ENCODE results near the gene ANTKMT. TPM values are rescaled to one million over a fixed set of nuclear protein-coding genes. Genes with fewer than 3 reads are reported as not detected.

Gene ANTKMT
- total RNA-seq, 1 donor from 2014 or later = 44.9 TPM

DNA sequence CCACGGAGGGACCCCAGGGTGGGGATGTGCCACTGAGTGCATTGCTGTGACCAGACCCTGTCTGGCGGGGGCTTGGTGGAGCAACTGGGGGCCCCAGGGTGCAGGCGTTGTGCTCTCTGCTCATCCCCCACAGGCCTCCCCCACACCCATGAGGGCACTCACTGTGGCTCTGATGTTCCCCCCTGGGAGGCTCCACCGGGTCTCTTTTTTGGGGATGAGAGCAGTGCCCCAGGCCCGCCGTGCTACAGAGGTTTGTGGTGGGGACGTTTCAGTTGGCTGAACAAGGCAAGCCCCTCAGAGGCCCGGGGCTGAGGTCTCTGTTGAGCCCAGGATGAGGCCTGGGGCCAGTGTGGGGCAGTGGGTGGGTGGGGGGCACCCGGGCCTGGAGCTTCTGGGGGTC is 2.7 kb downstream of the ANTKMT start:
- DNase-seq (ENCODE audit: low spot score, unreplicated experiment) = no peak
- Mint-ChIP-seq H3K27ac (no peak overlapping the region), H3K4me1 (ENCODE audit: low read depth) (peaks cover 8% of the 10 kb centered on the region), H3K27me3 (peaks cover 15% of the 10 kb centered on the region), H3K4me3 (ENCODE audit: low read depth) (no peak overlapping the region), H3K9me3 (ENCODE audit: low read depth) (no peaks in the 10 kb centered on the region), H3K36me3 (ENCODE audit: insufficient read depth) (no peaks in the 10 kb centered on the region)
- TF ChIP-seq, protein P1, sequence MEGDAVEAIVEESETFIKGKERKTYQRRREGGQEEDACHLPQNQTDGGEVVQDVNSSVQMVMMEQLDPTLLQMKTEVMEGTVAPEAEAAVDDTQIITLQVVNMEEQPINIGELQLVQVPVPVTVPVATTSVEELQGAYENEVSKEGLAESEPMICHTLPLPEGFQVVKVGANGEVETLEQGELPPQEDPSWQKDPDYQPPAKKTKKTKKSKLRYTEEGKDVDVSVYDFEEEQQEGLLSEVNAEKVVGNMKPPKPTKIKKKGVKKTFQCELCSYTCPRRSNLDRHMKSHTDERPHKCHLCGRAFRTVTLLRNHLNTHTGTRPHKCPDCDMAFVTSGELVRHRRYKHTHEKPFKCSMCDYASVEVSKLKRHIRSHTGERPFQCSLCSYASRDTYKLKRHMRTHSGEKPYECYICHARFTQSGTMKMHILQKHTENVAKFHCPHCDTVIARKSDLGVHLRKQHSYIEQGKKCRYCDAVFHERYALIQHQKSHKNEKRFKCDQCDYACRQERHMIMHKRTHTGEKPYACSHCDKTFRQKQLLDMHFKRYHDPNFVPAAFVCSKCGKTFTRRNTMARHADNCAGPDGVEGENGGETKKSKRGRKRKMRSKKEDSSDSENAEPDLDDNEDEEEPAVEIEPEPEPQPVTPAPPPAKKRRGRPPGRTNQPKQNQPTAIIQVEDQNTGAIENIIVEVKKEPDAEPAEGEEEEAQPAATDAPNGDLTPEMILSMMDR (IDR thresholded peaks at IDR 0.05; ENCODE audit: unreplicated experiment) = no peak

DNA sequence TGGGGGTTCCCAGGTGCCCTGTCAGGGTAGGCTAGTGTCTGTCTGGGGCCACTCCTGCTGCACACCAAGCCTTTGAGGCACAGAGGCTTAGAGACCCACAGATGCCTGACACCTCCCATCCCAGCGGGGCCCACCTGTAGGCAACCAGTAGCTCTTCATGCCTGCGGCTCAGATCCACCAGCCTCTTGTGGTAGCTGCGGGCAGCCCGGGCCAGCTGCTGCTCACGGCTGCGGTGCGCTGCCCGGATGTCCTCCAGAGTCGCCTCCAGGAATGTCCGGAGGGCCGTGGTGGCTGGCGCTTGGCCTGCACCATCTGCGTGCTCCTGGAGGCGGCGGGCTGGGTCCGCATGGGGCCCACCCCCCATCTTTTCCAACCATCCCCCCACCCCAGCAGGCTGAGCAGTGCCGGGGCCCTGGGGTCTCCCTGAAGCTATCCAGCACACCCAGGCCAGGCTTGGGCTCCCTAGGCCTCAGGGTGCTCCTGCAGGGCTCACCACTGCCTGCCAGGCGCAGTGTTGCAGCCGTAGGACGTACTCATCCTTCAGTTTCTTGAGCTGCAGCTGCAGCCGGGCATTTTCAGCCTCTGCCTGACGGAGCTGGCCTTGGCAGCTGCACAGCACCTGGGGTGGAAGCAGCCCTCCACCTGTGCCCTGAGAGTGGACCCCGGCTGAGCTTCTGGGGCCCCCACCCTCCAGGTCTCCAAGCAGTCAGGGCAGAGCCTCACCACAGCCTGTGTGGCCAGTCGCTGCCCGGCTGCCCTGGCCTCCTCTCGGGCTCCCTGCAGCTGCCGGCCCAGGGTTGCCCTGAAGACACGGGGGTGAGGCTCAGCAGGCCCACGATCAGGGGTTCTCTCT is 3.5 kb downstream of the ANTKMT start:
- Mint-ChIP-seq H3K27me3 (peaks cover 15% of the 10 kb centered on the region), H3K36me3 (ENCODE audit: insufficient read depth) (no peaks in the 10 kb centered on the region), H3K9me3 (ENCODE audit: low read depth) (no peaks in the 10 kb centered on the region), H3K4me3 (ENCODE audit: low read depth) (no peak overlapping the region), H3K4me1 (ENCODE audit: low read depth) (peaks cover 4% of the 10 kb centered on the region), H3K27ac (no peak overlapping the region)
- TF ChIP-seq, protein P1 (IDR thresholded peaks at IDR 0.05; ENCODE audit: unreplicated experiment) = no peak
- no peak for DNase-seq (ENCODE audit: low spot score, unreplicated experiment)

DNA sequence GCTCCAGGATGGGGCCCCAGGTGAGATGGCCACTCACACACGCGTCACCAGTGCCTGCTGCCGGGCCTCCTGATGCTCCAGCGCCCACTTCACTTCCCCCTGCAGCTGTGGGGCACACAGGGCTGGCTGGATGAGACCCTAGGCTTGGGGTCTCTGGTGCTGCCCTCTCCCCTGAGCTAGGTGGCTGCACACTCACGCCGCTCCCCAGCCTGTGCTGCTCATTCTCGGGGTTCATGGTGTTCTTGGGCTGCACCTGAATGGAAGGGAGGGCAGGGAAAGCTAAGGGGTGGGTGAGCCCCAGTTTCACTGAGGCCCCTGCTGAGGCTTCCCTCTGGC is 4.1 kb downstream of the ANTKMT start:
- Mint-ChIP-seq H3K4me3 (ENCODE audit: low read depth) (no peak overlapping the region), H3K36me3 (ENCODE audit: insufficient read depth) (no peaks in the 10 kb centered on the region), H3K4me1 (ENCODE audit: low read depth) (peaks cover 4% of the 10 kb centered on the region)

DNA sequence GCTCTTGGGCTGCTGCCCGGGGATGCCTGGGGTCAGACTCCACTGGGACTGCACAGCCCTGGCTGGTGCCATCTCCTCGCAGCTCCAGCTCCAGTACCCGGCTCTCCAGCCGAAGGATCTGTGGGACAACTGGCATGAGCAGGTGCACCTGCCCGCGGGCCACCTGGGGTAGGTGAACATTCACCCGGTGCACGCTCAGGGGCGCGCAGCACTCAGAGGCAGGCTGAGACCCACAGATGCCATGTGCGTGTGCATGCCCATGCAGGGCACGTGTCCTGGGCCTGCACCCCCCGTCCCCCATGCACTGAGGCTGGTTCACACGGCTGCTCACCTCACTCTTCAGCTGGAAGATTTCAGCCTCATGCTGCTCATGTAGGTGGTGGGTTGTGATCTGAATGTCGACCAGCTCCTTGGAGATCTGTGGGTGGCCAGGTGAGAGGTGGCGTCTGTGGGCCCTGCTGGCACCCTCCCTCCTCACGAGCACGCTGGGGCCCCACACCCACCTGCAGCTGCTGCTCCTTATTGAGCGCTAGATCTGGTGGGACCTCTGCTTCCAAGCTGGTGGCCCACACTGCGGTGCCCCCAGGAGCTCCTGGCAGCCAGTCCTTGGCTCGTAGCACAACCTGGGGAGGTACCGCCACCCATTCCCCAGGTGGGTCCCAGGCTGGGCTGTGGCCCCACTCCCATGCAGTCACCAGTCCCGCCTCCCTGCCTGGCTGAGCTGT is 4.7 kb downstream of the ANTKMT start:
- TF ChIP-seq, protein P1 (IDR thresholded peaks at IDR 0.05; ENCODE audit: unreplicated experiment) = no peak
- Mint-ChIP-seq H3K27ac (no peak overlapping the region), H3K36me3 (ENCODE audit: insufficient read depth) (no peaks in the 10 kb centered on the region), H3K9me3 (ENCODE audit: low read depth) (no peaks in the 10 kb centered on the region), H3K4me3 (ENCODE audit: low read depth) (no peak overlapping the region), H3K4me1 (ENCODE audit: low read depth) (no peaks in the 10 kb centered on the region), H3K27me3 (peaks cover 15% of the 10 kb centered on the region)
- DNase-seq (ENCODE audit: low spot score, unreplicated experiment) = no peak

More for the DNA sequence above, 4.1 kb downstream of the ANTKMT start:
- TF ChIP-seq, protein P1 (IDR thresholded peaks at IDR 0.05; ENCODE audit: unreplicated experiment) = no peak
- peaks cover 15% of the 10 kb centered on the region for H3K27me3 Mint-ChIP-seq
- H3K27ac Mint-ChIP-seq = no peak overlapping the region
- no peak for DNase-seq (ENCODE audit: low spot score, unreplicated experiment)
- no peaks in the 10 kb centered on the region for H3K9me3 Mint-ChIP-seq (ENCODE audit: low read depth)

DNA sequence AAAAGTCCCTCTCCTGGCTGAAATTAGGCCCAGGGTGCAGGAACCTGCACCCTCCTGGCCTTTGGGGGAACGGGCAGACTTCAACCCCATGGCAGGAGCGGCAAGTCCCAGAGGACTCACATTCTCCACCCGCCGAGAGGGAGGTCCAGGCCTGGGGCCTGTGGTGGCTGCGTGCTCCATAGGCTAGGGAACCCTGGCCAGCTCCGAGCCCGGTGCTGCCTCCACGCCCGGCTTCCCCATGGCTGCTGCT is 5.2 kb downstream of the ANTKMT start:
- Mint-ChIP-seq H3K27me3 (peaks cover 15% of the 10 kb centered on the region), H3K27ac (no peak overlapping the region), H3K4me1 (ENCODE audit: low read depth) (no peaks in the 10 kb centered on the region), H3K4me3 (ENCODE audit: low read depth) (no peak overlapping the region), H3K9me3 (ENCODE audit: low read depth) (no peaks in the 10 kb centered on the region), H3K36me3 (ENCODE audit: insufficient read depth) (no peaks in the 10 kb centered on the region)
- DNase-seq (ENCODE audit: low spot score, unreplicated experiment) = no peak
- TF ChIP-seq, protein P1 (IDR thresholded peaks at IDR 0.05; ENCODE audit: unreplicated experiment) = no peak

Measured in progenitor cell of endocrine pancreas (in vitro differentiated cells).